SK-N-SH treated with all-trans-retinoic acid at 6 μM for 48 hours (cell line): ENCODE results near the gene IFT27.

ENCODE experiments used
- ARNTL ChIP-seq: fragments of 450-650 bp; formaldehyde crosslinking; IDR thresholded peaks from 2 replicates; pipeline ENCODE4 v1.5.0; 2020; ENCODE audit warnings: low read depth, mild to moderate bottlenecking, moderate library complexity, borderline replicate concordance
- CSRNP3 ChIP-seq: fragments of 250-450 bp; sonication (Bioruptor Pico); IDR thresholded peaks from 2 replicates; pipeline ENCODE4 v1.5.1; 2021; ENCODE audit warnings: mild to moderate bottlenecking, moderate library complexity
- ESRRG ChIP-seq: fragments of 250-450 bp; sonication (Bioruptor Pico); IDR thresholded peaks from 2 replicates; pipeline ENCODE4 v1.6.1; 2021; ENCODE audit warnings: mild to moderate bottlenecking
- OSR1 ChIP-seq: fragments of 250-450 bp; sonication (Bioruptor Pico); IDR thresholded peaks from 2 replicates; pipeline ENCODE4 v1.8.0; 2022; ENCODE audit warnings: moderate library complexity, mild to moderate bottlenecking, inconsistent platforms
- PATZ1 ChIP-seq: fragments of 250-450 bp; sonication (Bioruptor Pico); IDR thresholded peaks from 2 replicates; pipeline ENCODE4 v1.8.0; 2020; ENCODE audit warnings: mild to moderate bottlenecking, moderate library complexity, borderline replicate concordance
- PPARA ChIP-seq: fragments of 250-450 bp; sonication (Bioruptor Pico); IDR thresholded peaks from 2 replicates; pipeline ENCODE4 v1.5.0; 2020; ENCODE audit warnings: mild to moderate bottlenecking, borderline replicate concordance
- RARB ChIP-seq: fragments of 250-450 bp; sonication (Bioruptor Pico); IDR thresholded peaks from 2 replicates; pipeline ENCODE4 v1.8.0; 2021; ENCODE audit warnings: mild to moderate bottlenecking, moderate library complexity
- SNAI2 ChIP-seq: fragments of 250-450 bp; sonication (Bioruptor Pico); IDR thresholded peaks from 2 replicates; pipeline ENCODE4 v1.5.0; 2020; ENCODE audit warnings: mild to moderate bottlenecking, moderate library complexity
- TCF4 ChIP-seq: fragments of 250-450 bp; sonication (Bioruptor Pico); IDR thresholded peaks from 2 replicates; pipeline ENCODE4 v1.8.0; 2021; ENCODE audit warnings: mild to moderate bottlenecking, moderate library complexity, borderline replicate concordance
- ZC3H10 ChIP-seq: fragments of 250-450 bp; sonication (Bioruptor Pico); IDR thresholded peaks from 2 replicates; pipeline ENCODE4 v1.5.1; 2021; ENCODE audit warnings: mild to moderate bottlenecking, moderate library complexity
- ZFP3 ChIP-seq: fragments of 250-450 bp; sonication (Bioruptor Pico); IDR thresholded peaks from 2 replicates; pipeline ENCODE4 v1.5.0; 2020; ENCODE audit warnings: mild to moderate bottlenecking, moderate library complexity
- ZFP30 ChIP-seq: fragments of 450-650 bp; formaldehyde crosslinking; IDR thresholded peaks from 2 replicates; pipeline ENCODE4 v1.5.0; 2022; ENCODE audit warnings: mild to moderate bottlenecking, moderate library complexity
- ZNF565 ChIP-seq: fragments of 450-650 bp; formaldehyde crosslinking; conservative IDR thresholded peaks from 2 replicates; pipeline ENCODE4 v1.5.0; 2020; ENCODE audit warnings: low read depth, mild to moderate bottlenecking, moderate library complexity
- ZNF8 ChIP-seq: fragments of 450-650 bp; formaldehyde crosslinking; IDR thresholded peaks from 2 replicates; pipeline ENCODE4 v1.5.0; 2020; ENCODE audit warnings: mild to moderate bottlenecking, moderate library complexity

GRCh38 chr22:36797374-36797773 is 21.5 kb upstream of the IFT27 start:
- TF ChIP-seq PPARA = no peak
- TF ChIP-seq PATZ1 (CRISPR knock-in tag) = no peak
- no peak for TF ChIP-seq SNAI2 (CRISPR knock-in tag)
- no peak for TF ChIP-seq ZNF8 (CRISPR knock-in tag)
- TF ChIP-seq ARNTL (CRISPR knock-in tag) = no peak
- no peak for TF ChIP-seq ZC3H10 (CRISPR knock-in tag)
- no peak for TF ChIP-seq TCF4 (CRISPR knock-in tag)
- no peak for TF ChIP-seq ZFP3 (CRISPR knock-in tag)
- TF ChIP-seq RARB (CRISPR knock-in tag) = no peak
- TF ChIP-seq ESRRG (CRISPR knock-in tag) = no peak
- no peak for TF ChIP-seq CSRNP3 (CRISPR knock-in tag)
- TF ChIP-seq ZFP30 (CRISPR knock-in tag) = no peak
- no peak for TF ChIP-seq ZNF565
- TF ChIP-seq OSR1 (CRISPR knock-in tag) = no peak
